ENCODE data around the gene DAB2IP. TPM values are rescaled to one million over a fixed set of nuclear protein-coding genes. Genes with fewer than 3 reads are reported as not detected.
A peak's percentile ranks its signal among the peaks of the same experiment; 100 is the strongest.

DAB2IP gene
- total RNA-seq, 1 donor from 2014 or later: 38.0 TPM

DNA sequence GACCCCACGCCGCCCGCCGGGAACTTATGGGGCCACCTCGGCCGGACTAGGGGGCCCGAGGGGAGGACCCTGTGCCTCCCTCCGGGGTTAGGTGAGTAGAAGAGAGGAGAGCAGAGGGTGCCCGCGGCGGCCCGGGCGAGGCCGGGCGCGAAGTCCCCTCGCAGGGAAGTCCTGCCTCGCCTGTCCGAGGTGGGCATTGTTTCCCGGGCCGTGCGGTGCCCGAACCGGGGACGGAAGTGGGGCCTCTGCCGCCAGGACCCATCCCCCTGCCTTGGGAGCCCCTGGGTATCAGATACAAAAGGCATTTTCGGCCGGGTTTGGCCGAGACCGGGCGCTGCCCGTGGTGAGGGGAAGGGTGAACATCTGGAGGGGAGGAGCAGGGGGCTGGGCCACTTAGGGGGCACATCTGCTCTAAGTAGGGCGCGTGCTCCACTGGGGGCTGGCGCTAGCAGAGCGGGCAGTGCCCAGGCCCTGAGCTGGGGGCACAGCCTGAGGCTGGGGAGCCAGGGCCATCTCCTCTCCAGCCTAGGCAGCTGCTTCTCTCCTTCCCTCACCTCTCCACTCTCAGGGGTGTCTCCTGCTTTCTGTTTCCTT lies 48.2 kb downstream of the DAB2IP start:
- Histone ChIP-seq H3K27me3 (ENCODE audit: control insufficient read depth, insufficient read depth, low read length) (peaks cover 4% of the 10 kb centered on the region), H3K4me3 (ENCODE audit: low read depth, low read length) (peak overlapping the region; percentile 40), H3K36me3 (ENCODE audit: control insufficient read depth, insufficient read depth, low read length) (no peaks in the 10 kb centered on the region)
- no peak for DNase-seq (ENCODE audit: low read depth)
- TF ChIP-seq, protein P1, sequence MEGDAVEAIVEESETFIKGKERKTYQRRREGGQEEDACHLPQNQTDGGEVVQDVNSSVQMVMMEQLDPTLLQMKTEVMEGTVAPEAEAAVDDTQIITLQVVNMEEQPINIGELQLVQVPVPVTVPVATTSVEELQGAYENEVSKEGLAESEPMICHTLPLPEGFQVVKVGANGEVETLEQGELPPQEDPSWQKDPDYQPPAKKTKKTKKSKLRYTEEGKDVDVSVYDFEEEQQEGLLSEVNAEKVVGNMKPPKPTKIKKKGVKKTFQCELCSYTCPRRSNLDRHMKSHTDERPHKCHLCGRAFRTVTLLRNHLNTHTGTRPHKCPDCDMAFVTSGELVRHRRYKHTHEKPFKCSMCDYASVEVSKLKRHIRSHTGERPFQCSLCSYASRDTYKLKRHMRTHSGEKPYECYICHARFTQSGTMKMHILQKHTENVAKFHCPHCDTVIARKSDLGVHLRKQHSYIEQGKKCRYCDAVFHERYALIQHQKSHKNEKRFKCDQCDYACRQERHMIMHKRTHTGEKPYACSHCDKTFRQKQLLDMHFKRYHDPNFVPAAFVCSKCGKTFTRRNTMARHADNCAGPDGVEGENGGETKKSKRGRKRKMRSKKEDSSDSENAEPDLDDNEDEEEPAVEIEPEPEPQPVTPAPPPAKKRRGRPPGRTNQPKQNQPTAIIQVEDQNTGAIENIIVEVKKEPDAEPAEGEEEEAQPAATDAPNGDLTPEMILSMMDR (IDR thresholded peaks at IDR 0.05; ENCODE audit: insufficient read depth, low read length, poor library complexity, severe bottlenecking): no peak

DNA sequence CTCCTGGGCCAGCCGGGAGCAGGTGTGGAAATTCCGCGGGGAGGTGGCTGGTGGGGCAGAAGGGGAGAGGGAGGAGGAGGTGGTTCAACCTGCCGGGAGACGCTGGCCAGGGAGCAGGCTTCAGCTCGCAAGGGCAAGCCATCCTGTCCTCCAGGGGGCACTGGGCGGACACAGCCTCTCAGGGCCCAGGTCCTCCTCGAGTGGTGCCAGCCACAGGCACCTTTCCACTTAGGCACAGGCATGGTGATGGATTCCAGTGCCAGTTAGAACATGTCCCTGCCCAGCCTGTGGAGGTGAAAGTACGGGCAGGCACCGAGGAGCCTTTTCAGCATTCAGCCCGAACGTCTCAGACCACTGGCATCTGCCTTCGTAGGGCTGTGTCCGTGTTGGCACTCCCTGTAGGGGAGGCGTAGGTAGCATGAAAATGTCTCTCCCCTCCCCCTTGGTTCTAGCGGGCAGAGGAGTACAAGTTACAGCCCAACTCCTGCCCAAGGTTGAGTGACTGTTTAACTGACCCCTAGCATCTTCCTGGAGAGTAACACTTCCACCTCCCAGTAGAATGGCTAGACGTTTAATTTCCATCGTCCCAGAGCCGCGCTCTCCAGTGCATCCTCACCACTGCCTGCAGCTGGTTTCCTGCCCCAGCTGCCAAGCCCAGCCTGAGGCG lies 48.9 kb downstream of the DAB2IP start:
- Histone ChIP-seq H3K4me3 (ENCODE audit: low read depth, low read length) (peak overlapping the region; percentile 40), H3K27me3 (ENCODE audit: control insufficient read depth, insufficient read depth, low read length) (peaks cover 4% of the 10 kb centered on the region)
- DNase-seq (ENCODE audit: low read depth): no peak

DNA sequence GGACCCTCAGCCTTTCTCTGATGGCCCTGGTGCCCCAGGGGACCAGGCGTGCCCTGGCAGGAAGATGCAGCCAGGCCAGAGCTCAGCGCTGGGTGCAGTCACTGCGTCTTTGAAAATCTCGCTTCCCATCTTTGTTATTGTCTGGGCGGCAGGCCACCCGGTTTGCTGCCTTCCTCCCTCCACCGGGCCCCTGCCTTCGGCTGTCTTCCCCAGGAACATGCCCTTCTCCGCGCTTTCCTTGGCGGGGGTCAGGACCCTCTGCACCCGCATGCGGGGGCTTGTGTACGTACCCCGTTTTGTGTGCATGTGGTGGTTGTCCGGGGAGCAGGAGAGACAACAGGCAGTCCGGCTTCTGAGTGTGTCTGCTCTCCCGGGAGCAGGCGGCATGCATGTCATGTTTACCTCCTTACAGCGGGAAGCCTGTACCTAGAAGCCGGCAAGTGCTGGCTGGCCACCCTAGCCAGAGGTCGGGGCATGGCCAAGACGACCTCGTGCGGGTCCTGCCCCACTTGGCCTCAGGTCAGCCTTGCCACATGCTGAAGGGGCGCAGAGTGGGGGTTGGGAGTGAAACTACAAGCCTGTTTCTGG lies 49.5 kb downstream of the DAB2IP start:
- H3K36me3 ChIP-seq (ENCODE audit: control insufficient read depth, insufficient read depth, low read length): no peaks in the 10 kb centered on the region
- TF ChIP-seq, protein P1 (IDR thresholded peaks at IDR 0.05; ENCODE audit: insufficient read depth, low read length, poor library complexity, severe bottlenecking): no peak
- no peak for DNase-seq (ENCODE audit: low read depth)
- H3K4me3 ChIP-seq (ENCODE audit: low read depth, low read length): no peak overlapping the region
- peaks cover 4% of the 10 kb centered on the region for H3K27me3 ChIP-seq (ENCODE audit: control insufficient read depth, insufficient read depth, low read length)

More for the DNA sequence above, 48.9 kb downstream of the DAB2IP start:
- no peaks in the 10 kb centered on the region for H3K36me3 ChIP-seq (ENCODE audit: control insufficient read depth, insufficient read depth, low read length)
- TF ChIP-seq, protein P1 (IDR thresholded peaks at IDR 0.05; ENCODE audit: insufficient read depth, low read length, poor library complexity, severe bottlenecking): peak; percentile 75

DNA sequence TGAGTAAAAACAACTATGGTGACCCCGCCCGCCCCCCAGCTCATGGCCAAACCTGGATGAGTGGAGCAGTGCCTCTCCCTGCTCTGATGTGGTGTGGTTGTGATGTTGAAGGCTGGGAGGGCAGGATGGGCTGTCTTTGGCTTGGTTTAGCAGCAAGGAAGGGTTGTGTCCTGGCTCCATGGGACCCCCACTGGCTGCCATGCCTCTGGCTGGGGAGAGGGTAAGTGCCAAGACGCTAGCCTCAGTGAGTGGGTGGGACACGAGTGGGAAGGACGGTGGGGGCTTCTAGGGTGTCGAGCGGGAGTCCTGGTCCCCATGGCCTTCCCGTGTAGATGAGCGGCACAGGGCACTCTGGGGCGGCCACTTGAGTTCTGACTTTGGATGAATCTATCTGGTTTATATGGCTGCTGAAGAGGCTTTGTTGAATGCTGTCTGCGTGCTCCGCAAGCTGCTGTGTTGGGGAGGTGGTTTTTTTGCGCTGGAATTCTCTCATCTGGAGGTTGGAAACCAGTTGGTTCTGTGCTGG lies 50.4 kb downstream of the DAB2IP start:
- TF ChIP-seq, protein P1 (IDR thresholded peaks at IDR 0.05; ENCODE audit: insufficient read depth, low read length, poor library complexity, severe bottlenecking): no peak
- no peaks in the 10 kb centered on the region for H3K36me3 ChIP-seq (ENCODE audit: control insufficient read depth, insufficient read depth, low read length)
- no peak for DNase-seq (ENCODE audit: low read depth)
- peaks cover 4% of the 10 kb centered on the region for H3K27me3 ChIP-seq (ENCODE audit: control insufficient read depth, insufficient read depth, low read length)
- H3K4me3 ChIP-seq (ENCODE audit: low read depth, low read length): no peak overlapping the region

DNA sequence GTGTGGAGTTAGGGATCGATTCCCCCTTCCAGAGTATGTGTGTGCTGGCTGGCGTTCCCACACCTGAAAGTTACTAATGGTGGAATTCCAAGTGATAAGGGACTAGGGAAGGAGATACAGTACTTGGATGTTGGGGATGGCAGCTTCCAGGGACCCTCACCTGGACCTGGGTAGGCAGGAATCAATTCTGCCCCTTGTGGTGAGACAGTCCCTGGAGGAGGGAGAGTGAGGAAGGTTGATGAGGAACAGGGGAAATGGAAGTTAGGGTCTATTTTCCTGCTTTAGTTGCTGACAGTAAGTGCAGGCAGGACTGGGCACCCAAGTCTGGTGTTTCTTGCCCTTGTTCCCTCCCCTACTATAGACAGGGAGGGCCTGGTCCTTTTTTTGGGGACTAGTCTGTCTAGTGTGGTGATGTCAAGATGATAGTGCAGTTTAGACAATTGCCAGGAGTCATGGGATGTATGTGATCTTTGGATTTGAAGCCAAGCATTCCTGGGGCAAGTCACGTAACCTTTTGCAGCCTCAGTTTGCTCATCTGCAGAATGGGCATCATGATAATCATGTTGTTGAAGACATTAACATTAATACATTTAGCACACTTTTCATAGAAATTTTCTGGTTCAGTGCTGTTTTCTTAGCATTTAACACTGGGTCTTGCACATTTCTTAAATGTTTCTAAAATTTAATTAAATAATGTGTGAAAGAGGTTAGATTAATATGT lies 51.7 kb downstream of the DAB2IP start:
- Histone ChIP-seq H3K4me3 (ENCODE audit: low read depth, low read length) (no peak overlapping the region), H3K36me3 (ENCODE audit: control insufficient read depth, insufficient read depth, low read length) (no peaks in the 10 kb centered on the region), H3K27me3 (ENCODE audit: control insufficient read depth, insufficient read depth, low read length) (peaks cover 4% of the 10 kb centered on the region)
- TF ChIP-seq, protein P1 (IDR thresholded peaks at IDR 0.05; ENCODE audit: insufficient read depth, low read length, poor library complexity, severe bottlenecking): peak; percentile 32
- no peak for DNase-seq (ENCODE audit: low read depth)
